Karpas-422 (cell line): ENCODE results near the gene ADGRG3. TPM values are rescaled to one million over a fixed set of nuclear protein-coding genes. Genes with fewer than 3 reads are reported as not detected.

ENCODE experiments used
- DNase-seq: peaks from one replicate; pipeline ENCODE4 v3.0.0-alpha.2; 2015
- H2AFZ ChIP-seq: fragments of 200-600 bp; sonication (generic); 2 replicates; pipeline ENCODE4 v1.6.1; 2014; ENCODE audit warnings: antibody characterized with exemption, low read length, mixed read lengths
- H3K27ac ChIP-seq: fragments of 200-600 bp; sonication (generic); 2 replicates; pipeline ENCODE4 v1.5.1; 2014; ENCODE audit warnings: mild to moderate bottlenecking, low read length, moderate library complexity
- H3K27me3 ChIP-seq: fragments of 200-600 bp; sonication (generic); 2 replicates; pipeline ENCODE4 v1.6.1; 2014; ENCODE audit warnings: low read length, mixed read lengths
- H3K36me3 ChIP-seq: fragments of 200-600 bp; sonication (generic); 2 replicates; pipeline ENCODE4 v1.6.1; 2014; ENCODE audit warnings: low read length, mixed read lengths; ENCODE audit not compliant: insufficient read depth
- H3K4me1 ChIP-seq: fragments of 200-600 bp; sonication (generic); 2 replicates; pipeline ENCODE4 v1.6.1; 2014; ENCODE audit warnings: mild to moderate bottlenecking, low read length, mixed read lengths
- H3K4me2 ChIP-seq: fragments of 200-600 bp; sonication (generic); 2 replicates; pipeline ENCODE4 v1.6.1; 2014; ENCODE audit warnings: low read length, low read depth, mild to moderate bottlenecking; ENCODE audit not compliant: poor library complexity, severe bottlenecking
- H3K4me3 ChIP-seq: fragments of 200-600 bp; sonication (generic); 2 replicates; pipeline ENCODE4 v1.5.1; 2014; ENCODE audit warnings: mild to moderate bottlenecking, antibody characterized with exemption, low read length, mixed read lengths
- H3K79me2 ChIP-seq: fragments of 200-600 bp; sonication (generic); 2 replicates; pipeline ENCODE4 v1.6.1; 2014; ENCODE audit warnings: mild to moderate bottlenecking, low read length, mixed read lengths
- H3K9ac ChIP-seq: fragments of 200-600 bp; sonication (generic); 2 replicates; pipeline ENCODE4 v1.6.0; 2014; ENCODE audit warnings: low read length
- H3K9me2 ChIP-seq: fragments of 200-600 bp; sonication (generic), shearing (Covaris generic); replicated peaks from 2 replicates; pipeline ENCODE4 v1.6.0; 2014; ENCODE audit warnings: mild to moderate bottlenecking, low read length, moderate library complexity; ENCODE audit not compliant: insufficient read depth
- H3K9me3 ChIP-seq: fragments of 300-700, 200-600 bp; sonication (generic); 2 replicates; pipeline ENCODE4 v1.6.1; 2014; ENCODE audit warnings: low read length, mixed read lengths
- H4K20me1 ChIP-seq: fragments of 200-600 bp; sonication (generic); 2 replicates; pipeline ENCODE4 v1.6.1; 2014; ENCODE audit warnings: mild to moderate bottlenecking, antibody characterized with exemption, low read length, low read depth; ENCODE audit not compliant: insufficient read depth
- total RNA-seq: library from RNA; depleted of rRNA; stranded (reverse); fragments of >200 nt; shearing (Covaris generic); gene quantifications from 2 replicates; pipeline ENCODE4 v1.2.3, GENCODE V29; 2014; ENCODE audit warnings: low replicate concordance

ADGRG3 gene
- total RNA-seq, 1 experiment from 2014 or later = not detected

GRCh38 chr16:57653936-57654335, 14.2 kb upstream of the ADGRG3 start:
- H3K9me2 ChIP-seq = no peaks in the 10 kb centered on the region
- DNase-seq = no peak
- H3K27ac ChIP-seq = no peak overlapping the region
- no peaks in the 10 kb centered on the region for H3K36me3 ChIP-seq
- H3K27me3 ChIP-seq = no peaks in the 10 kb centered on the region
- no peaks in the 10 kb centered on the region for H4K20me1 ChIP-seq
- no peak overlapping the region for H2AFZ ChIP-seq
- no peaks in the 10 kb centered on the region for H3K4me1 ChIP-seq
- H3K9me3 ChIP-seq = no peaks in the 10 kb centered on the region
- H3K4me3 ChIP-seq = no peak overlapping the region
- no peak overlapping the region for H3K9ac ChIP-seq
- no peak overlapping the region for H3K4me2 ChIP-seq
- H3K79me2 ChIP-seq = no peaks in the 10 kb centered on the region

- DNase-seq = no peak
- Histone ChIP-seq H3K4me2 (no peak overlapping the region), H3K27me3 (no peaks in the 10 kb centered on the region), H3K27ac (no peak overlapping the region), H3K79me2 (no peaks in the 10 kb centered on the region), H4K20me1 (no peaks in the 10 kb centered on the region), H3K36me3 (no peaks in the 10 kb centered on the region), H3K4me3 (no peak overlapping the region), H3K9me3 (no peaks in the 10 kb centered on the region), H2AFZ (no peak overlapping the region), H3K4me1 (no peaks in the 10 kb centered on the region), H3K9ac (no peak overlapping the region), H3K9me2 (no peaks in the 10 kb centered on the region)
These were observed 11.7 kb upstream of the ADGRG3 start for GRCh38 chr16:57656342-57656955.

GRCh38 chr16:57657228-57657627, 10.9 kb upstream of the ADGRG3 start:
- Histone ChIP-seq H3K9me3 (no peaks in the 10 kb centered on the region), H3K9me2 (no peaks in the 10 kb centered on the region), H3K4me3 (no peak overlapping the region), H4K20me1 (no peaks in the 10 kb centered on the region), H3K27me3 (no peaks in the 10 kb centered on the region), H3K4me1 (no peaks in the 10 kb centered on the region), H3K4me2 (no peak overlapping the region), H3K27ac (no peak overlapping the region), H3K79me2 (no peaks in the 10 kb centered on the region), H3K9ac (no peak overlapping the region), H3K36me3 (no peaks in the 10 kb centered on the region), H2AFZ (no peak overlapping the region)
- no peak for DNase-seq

GRCh38 chr16:57658130-57658877, 9.8 kb upstream of the ADGRG3 start:
- Histone ChIP-seq H3K4me1 (no peaks in the 10 kb centered on the region), H3K4me2 (no peak overlapping the region), H3K36me3 (no peaks in the 10 kb centered on the region), H3K79me2 (no peaks in the 10 kb centered on the region), H2AFZ (no peak overlapping the region), H3K9me2 (no peaks in the 10 kb centered on the region), H3K9ac (no peak overlapping the region), H3K4me3 (no peak overlapping the region), H3K27ac (no peak overlapping the region), H3K9me3 (no peaks in the 10 kb centered on the region), H3K27me3 (no peaks in the 10 kb centered on the region), H4K20me1 (no peaks in the 10 kb centered on the region)
- DNase-seq = no peak

- Histone ChIP-seq H3K36me3 (no peaks in the 10 kb centered on the region), H3K4me1 (no peaks in the 10 kb centered on the region), H3K27me3 (no peaks in the 10 kb centered on the region), H3K9ac (no peak overlapping the region), H3K9me2 (no peaks in the 10 kb centered on the region), H2AFZ (no peak overlapping the region), H3K4me3 (no peak overlapping the region), H3K4me2 (no peak overlapping the region), H4K20me1 (no peaks in the 10 kb centered on the region), H3K27ac (no peak overlapping the region), H3K9me3 (no peaks in the 10 kb centered on the region), H3K79me2 (no peaks in the 10 kb centered on the region)
- DNase-seq = no peak
These were observed 9.0 kb upstream of the ADGRG3 start for GRCh38 chr16:57658878-57659674.

- Histone ChIP-seq H3K9me2 (no peaks in the 10 kb centered on the region), H2AFZ (no peak overlapping the region), H3K4me2 (no peak overlapping the region), H3K9me3 (no peaks in the 10 kb centered on the region), H3K9ac (no peak overlapping the region), H3K79me2 (no peaks in the 10 kb centered on the region), H3K36me3 (no peaks in the 10 kb centered on the region), H3K27me3 (no peaks in the 10 kb centered on the region), H3K27ac (no peak overlapping the region), H3K4me3 (no peak overlapping the region), H3K4me1 (no peaks in the 10 kb centered on the region), H4K20me1 (no peaks in the 10 kb centered on the region)
- DNase-seq = no peak
These were observed 7.2 kb upstream of the ADGRG3 start for GRCh38 chr16:57660715-57661463.

GRCh38 chr16:57661510-57661909, 6.6 kb upstream of the ADGRG3 start:
- no peak overlapping the region for H3K27ac ChIP-seq
- DNase-seq = no peak
- no peaks in the 10 kb centered on the region for H3K4me1 ChIP-seq
- no peaks in the 10 kb centered on the region for H3K9me3 ChIP-seq
- H3K4me3 ChIP-seq = no peak overlapping the region
- no peak overlapping the region for H3K9ac ChIP-seq
- H3K79me2 ChIP-seq = no peaks in the 10 kb centered on the region
- H2AFZ ChIP-seq = no peak overlapping the region
- H3K36me3 ChIP-seq = no peaks in the 10 kb centered on the region
- no peaks in the 10 kb centered on the region for H3K27me3 ChIP-seq
- no peak overlapping the region for H3K4me2 ChIP-seq
- H3K9me2 ChIP-seq = no peaks in the 10 kb centered on the region
- no peaks in the 10 kb centered on the region for H4K20me1 ChIP-seq
